Effector memory CD4-positive, alpha-beta T cell (primary cell): ENCODE data around the gene PCCA.

Source experiments
- DNase-seq, 3 donors: peaks; one replicate each; pipeline ENCODE4 v3.0.0-alpha.2; 2020
- H3K27ac ChIP-seq: 2 replicates; pipeline ENCODE4 v1.7.0; 2013; ENCODE audit warnings: mild to moderate bottlenecking, low read length, moderate library complexity; ENCODE audit not compliant: insufficient read depth, poor library complexity, severe bottlenecking
- H3K27me3 ChIP-seq: replicated peaks from 2 replicates; pipeline ENCODE4 v1.7.0; 2013; ENCODE audit warnings: mild to moderate bottlenecking, low read length; ENCODE audit not compliant: insufficient read depth, control insufficient read depth, poor library complexity, severe bottlenecking
- H3K36me3 ChIP-seq: 2 replicates; pipeline ENCODE4 v1.7.0; 2013; ENCODE audit warnings: mild to moderate bottlenecking, low read length, moderate library complexity; ENCODE audit not compliant: control insufficient read depth, insufficient read depth
- H3K4me1 ChIP-seq: 2 replicates; pipeline ENCODE4 v1.7.0; 2013; ENCODE audit warnings: low read length, mild to moderate bottlenecking; ENCODE audit not compliant: control insufficient read depth, insufficient read depth, poor library complexity, severe bottlenecking
- H3K4me3 ChIP-seq: 2 replicates; pipeline ENCODE4 v1.7.0; 2013; ENCODE audit warnings: low read length, low read depth, mild to moderate bottlenecking; ENCODE audit not compliant: insufficient read depth, poor library complexity, severe bottlenecking
- H3K9me3 ChIP-seq: 2 replicates; pipeline ENCODE4 v1.7.0; 2013; ENCODE audit warnings: mild to moderate bottlenecking, low read length, moderate library complexity; ENCODE audit not compliant: control insufficient read depth

Gene PCCA

GRCh38 chr13:100434010-100434763 is 345.3 kb downstream of the PCCA start:
- no peak overlapping the region for H3K4me3 ChIP-seq
- H3K9me3 ChIP-seq = no peaks in the 10 kb centered on the region
- no peak overlapping the region for H3K27ac ChIP-seq
- H3K27me3 ChIP-seq = no peaks in the 10 kb centered on the region
- DNase-seq = no peak
- H3K36me3 ChIP-seq = no peaks in the 10 kb centered on the region
- no peaks in the 10 kb centered on the region for H3K4me1 ChIP-seq

GRCh38 chr13:100436099-100436498 is 347.2 kb downstream of the PCCA start:
- H3K9me3 ChIP-seq = no peaks in the 10 kb centered on the region
- no peaks in the 10 kb centered on the region for H3K27me3 ChIP-seq
- no peaks in the 10 kb centered on the region for H3K36me3 ChIP-seq
- no peak for DNase-seq
- no peaks in the 10 kb centered on the region for H3K4me1 ChIP-seq
- no peak overlapping the region for H3K4me3 ChIP-seq
- no peak overlapping the region for H3K27ac ChIP-seq

- Histone ChIP-seq H3K9me3 (no peaks in the 10 kb centered on the region), H3K4me3 (no peak overlapping the region), H3K27me3 (no peaks in the 10 kb centered on the region), H3K36me3 (no peaks in the 10 kb centered on the region), H3K4me1 (no peaks in the 10 kb centered on the region), H3K27ac (no peak overlapping the region)
- DNase-seq = no peak
These were observed 349.3 kb downstream of the PCCA start for GRCh38 chr13:100438059-100438788.

- no peak for DNase-seq
- H3K4me1 ChIP-seq = no peaks in the 10 kb centered on the region
- no peaks in the 10 kb centered on the region for H3K9me3 ChIP-seq
- H3K36me3 ChIP-seq = no peaks in the 10 kb centered on the region
- H3K4me3 ChIP-seq = no peak overlapping the region
- H3K27ac ChIP-seq = no peak overlapping the region
- no peaks in the 10 kb centered on the region for H3K27me3 ChIP-seq
These were observed 350.5 kb downstream of the PCCA start for GRCh38 chr13:100439247-100439970.

- no peak overlapping the region for H3K4me3 ChIP-seq
- H3K27ac ChIP-seq = no peak overlapping the region
- H3K4me1 ChIP-seq = no peaks in the 10 kb centered on the region
- DNase-seq = no peak
- no peaks in the 10 kb centered on the region for H3K9me3 ChIP-seq
- H3K36me3 ChIP-seq = no peaks in the 10 kb centered on the region
- no peaks in the 10 kb centered on the region for H3K27me3 ChIP-seq
These were observed 352.0 kb downstream of the PCCA start for GRCh38 chr13:100440751-100441425.

GRCh38 chr13:100442095-100442832 is 353.4 kb downstream of the PCCA start:
- H3K27me3 ChIP-seq = no peaks in the 10 kb centered on the region
- H3K9me3 ChIP-seq = no peaks in the 10 kb centered on the region
- H3K27ac ChIP-seq = no peak overlapping the region
- DNase-seq = no peak
- no peak overlapping the region for H3K4me3 ChIP-seq
- no peaks in the 10 kb centered on the region for H3K4me1 ChIP-seq
- no peaks in the 10 kb centered on the region for H3K36me3 ChIP-seq

GRCh38 chr13:100443278-100443997 is 354.5 kb downstream of the PCCA start:
- Histone ChIP-seq H3K9me3 (no peaks in the 10 kb centered on the region), H3K36me3 (no peaks in the 10 kb centered on the region), H3K27ac (no peak overlapping the region), H3K27me3 (no peaks in the 10 kb centered on the region), H3K4me3 (no peak overlapping the region), H3K4me1 (no peaks in the 10 kb centered on the region)
- no peak for DNase-seq

- no peaks in the 10 kb centered on the region for H3K4me1 ChIP-seq
- no peak overlapping the region for H3K27ac ChIP-seq
- DNase-seq = no peak
These were observed 355.1 kb downstream of the PCCA start for GRCh38 chr13:100443998-100444328.

GRCh38 chr13:100447831-100448230 is 358.9 kb downstream of the PCCA start:
- Histone ChIP-seq H3K4me3 (no peak overlapping the region), H3K4me1 (no peaks in the 10 kb centered on the region), H3K36me3 (no peaks in the 10 kb centered on the region), H3K9me3 (no peaks in the 10 kb centered on the region), H3K27ac (no peak overlapping the region), H3K27me3 (no peaks in the 10 kb centered on the region)
- no peak for DNase-seq

More at GRCh38 chr13:100443998-100444328, 355.1 kb downstream of the PCCA start:
- Histone ChIP-seq H3K36me3 (no peaks in the 10 kb centered on the region), H3K27me3 (no peaks in the 10 kb centered on the region), H3K4me3 (no peak overlapping the region), H3K9me3 (no peaks in the 10 kb centered on the region)
